ENCODE results near the gene EML5. TPM values are rescaled to one million over a fixed set of nuclear protein-coding genes. Genes with fewer than 3 reads are reported as not detected.

Gene EML5
- total RNA-seq, 1 experiment from 2014 or later: 1.8 TPM

- Histone ChIP-seq H4K20me1 (ENCODE audit: insufficient read depth) (no peaks in the 10 kb centered on the region), H3K9me3 (ENCODE audit: control insufficient read depth in 1 of 2, insufficient read depth in 1 of 2, low read depth in 1 of 2, low read length in 2 of 2) (no peaks in the 10 kb centered on the region), H3K4me2 (ENCODE audit: low read length) (no peak overlapping the region), H3K9me2 (ENCODE audit: insufficient read depth) (no peaks in the 10 kb centered on the region), H2AFZ (ENCODE audit: low read depth, low read length, poor library complexity, severe bottlenecking) (no peak overlapping the region), H3K9ac (ENCODE audit: low read length) (no peak overlapping the region), H3K27ac (ENCODE audit: low read depth, low read length) (no peak overlapping the region), H3K4me3 (replicated peaks in 1 of 2; ENCODE audit: low read depth in 1 of 2, low read length in 2 of 2) (no peak overlapping the region), H3K27me3 (ENCODE audit: insufficient read depth, low read length) (no peaks in the 10 kb centered on the region), H3K4me1 (ENCODE audit: control insufficient read depth in 1 of 2, insufficient read depth in 2 of 2, low read length in 2 of 2) (no peaks in the 10 kb centered on the region), H3K36me3 (ENCODE audit: control insufficient read depth in 1 of 2, insufficient read depth in 2 of 2, low read length in 2 of 2) (no peaks in the 10 kb centered on the region), H3K79me2 (ENCODE audit: insufficient read depth, low read length) (no peaks in the 10 kb centered on the region)
- DNase-seq (ENCODE audit: low read depth, low spot score): no peak
- ChIA-PET RAD21 (ENCODE audit: low non-redundant PET in 1 of 2, low total read pairs in 2 of 2, uncharacterized antibody in 2 of 2, unreplicated experiment in 2 of 2) (no interaction called here), POLR2A (no interaction called here), CTCF (no interaction called here)
- TF ChIP-seq EGR1 (IDR thresholded peaks at IDR 0.05; ENCODE audit: low read depth): no peak
- intact Hi-C loops (cut with micrococcal nuclease): no loop called here
- ATAC-seq: no peak
- BruUV-seq (replicated peaks): no TSS peak
These were observed 109.6 kb downstream of the EML5 start for GRCh38 chr14:88683119-88683518.

- CTCF ChIA-PET: no interaction called here
- POLR2A ChIA-PET: no interaction called here
These were observed 110.1 kb downstream of the EML5 start for GRCh38 chr14:88682495-88683114.

More at GRCh38 chr14:88682495-88683114, 110.1 kb downstream of the EML5 start:
- RAD21 ChIA-PET (ENCODE audit: low non-redundant PET in 1 of 2, low total read pairs in 2 of 2, uncharacterized antibody in 2 of 2, unreplicated experiment in 2 of 2): no interaction called here
- Histone ChIP-seq H4K20me1 (ENCODE audit: insufficient read depth) (no peaks in the 10 kb centered on the region), H3K4me1 (ENCODE audit: control insufficient read depth in 1 of 2, insufficient read depth in 2 of 2, low read length in 2 of 2) (no peaks in the 10 kb centered on the region), H3K9me3 (ENCODE audit: control insufficient read depth in 1 of 2, insufficient read depth in 1 of 2, low read depth in 1 of 2, low read length in 2 of 2) (no peaks in the 10 kb centered on the region), H3K36me3 (ENCODE audit: control insufficient read depth in 1 of 2, insufficient read depth in 2 of 2, low read length in 2 of 2) (no peaks in the 10 kb centered on the region), H3K9ac (ENCODE audit: low read length) (no peak overlapping the region), H3K4me2 (ENCODE audit: low read length) (no peak overlapping the region), H3K27ac (ENCODE audit: low read depth, low read length) (no peak overlapping the region), H3K79me2 (ENCODE audit: insufficient read depth, low read length) (no peaks in the 10 kb centered on the region), H3K9me2 (ENCODE audit: insufficient read depth) (no peaks in the 10 kb centered on the region), H2AFZ (ENCODE audit: low read depth, low read length, poor library complexity, severe bottlenecking) (no peak overlapping the region), H3K27me3 (ENCODE audit: insufficient read depth, low read length) (no peaks in the 10 kb centered on the region), H3K4me3 (replicated peaks in 1 of 2; ENCODE audit: low read depth in 1 of 2, low read length in 2 of 2) (no peak overlapping the region)
- ATAC-seq (no peak), DNase-seq (ENCODE audit: low read depth, low spot score) (no peak)
- intact Hi-C loops (cut with micrococcal nuclease): no loop called here
- TF ChIP-seq RAD21 (IDR thresholded peaks at IDR 0.05; ENCODE audit: low read depth) (no peak), JUND (IDR thresholded peaks at IDR 0.05) (no peak), ELF1 (IDR thresholded peaks at IDR 0.05; ENCODE audit: borderline replicate concordance, low read depth) (no peak), CTCF (IDR thresholded peaks at IDR 0.05 in 2 of 3, conservative IDR thresholded peaks at IDR 0.05 in 1 of 3; ENCODE audit: borderline replicate concordance in 1 of 3, insufficient read depth in 1 of 3, low read depth in 2 of 3, low read length in 2 of 3) (no peak), TCF7L2 (IDR thresholded peaks at IDR 0.05; ENCODE audit: borderline replicate concordance, extremely low read depth, insufficient read depth, insufficient read length) (no peak), ZFX (IDR thresholded peaks at IDR 0.05) (no peak), CBX3 (IDR thresholded peaks at IDR 0.05; ENCODE audit: low read depth) (no peak), CEBPB (IDR thresholded peaks at IDR 0.05; ENCODE audit: low read depth) (no peak), EZH2phosphoT487 (IDR thresholded peaks at IDR 0.05; ENCODE audit: borderline replicate concordance) (no peak)
- TF ChIP-seq, protein P1, sequence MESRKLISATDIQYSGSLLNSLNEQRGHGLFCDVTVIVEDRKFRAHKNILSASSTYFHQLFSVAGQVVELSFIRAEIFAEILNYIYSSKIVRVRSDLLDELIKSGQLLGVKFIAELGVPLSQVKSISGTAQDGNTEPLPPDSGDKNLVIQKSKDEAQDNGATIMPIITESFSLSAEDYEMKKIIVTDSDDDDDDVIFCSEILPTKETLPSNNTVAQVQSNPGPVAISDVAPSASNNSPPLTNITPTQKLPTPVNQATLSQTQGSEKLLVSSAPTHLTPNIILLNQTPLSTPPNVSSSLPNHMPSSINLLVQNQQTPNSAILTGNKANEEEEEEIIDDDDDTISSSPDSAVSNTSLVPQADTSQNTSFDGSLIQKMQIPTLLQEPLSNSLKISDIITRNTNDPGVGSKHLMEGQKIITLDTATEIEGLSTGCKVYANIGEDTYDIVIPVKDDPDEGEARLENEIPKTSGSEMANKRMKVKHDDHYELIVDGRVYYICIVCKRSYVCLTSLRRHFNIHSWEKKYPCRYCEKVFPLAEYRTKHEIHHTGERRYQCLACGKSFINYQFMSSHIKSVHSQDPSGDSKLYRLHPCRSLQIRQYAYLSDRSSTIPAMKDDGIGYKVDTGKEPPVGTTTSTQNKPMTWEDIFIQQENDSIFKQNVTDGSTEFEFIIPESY (IDR thresholded peaks at IDR 0.05; ENCODE audit: extremely low read depth, insufficient replicate concordance, low read length): no peak
- TF ChIP-seq, protein P2, sequence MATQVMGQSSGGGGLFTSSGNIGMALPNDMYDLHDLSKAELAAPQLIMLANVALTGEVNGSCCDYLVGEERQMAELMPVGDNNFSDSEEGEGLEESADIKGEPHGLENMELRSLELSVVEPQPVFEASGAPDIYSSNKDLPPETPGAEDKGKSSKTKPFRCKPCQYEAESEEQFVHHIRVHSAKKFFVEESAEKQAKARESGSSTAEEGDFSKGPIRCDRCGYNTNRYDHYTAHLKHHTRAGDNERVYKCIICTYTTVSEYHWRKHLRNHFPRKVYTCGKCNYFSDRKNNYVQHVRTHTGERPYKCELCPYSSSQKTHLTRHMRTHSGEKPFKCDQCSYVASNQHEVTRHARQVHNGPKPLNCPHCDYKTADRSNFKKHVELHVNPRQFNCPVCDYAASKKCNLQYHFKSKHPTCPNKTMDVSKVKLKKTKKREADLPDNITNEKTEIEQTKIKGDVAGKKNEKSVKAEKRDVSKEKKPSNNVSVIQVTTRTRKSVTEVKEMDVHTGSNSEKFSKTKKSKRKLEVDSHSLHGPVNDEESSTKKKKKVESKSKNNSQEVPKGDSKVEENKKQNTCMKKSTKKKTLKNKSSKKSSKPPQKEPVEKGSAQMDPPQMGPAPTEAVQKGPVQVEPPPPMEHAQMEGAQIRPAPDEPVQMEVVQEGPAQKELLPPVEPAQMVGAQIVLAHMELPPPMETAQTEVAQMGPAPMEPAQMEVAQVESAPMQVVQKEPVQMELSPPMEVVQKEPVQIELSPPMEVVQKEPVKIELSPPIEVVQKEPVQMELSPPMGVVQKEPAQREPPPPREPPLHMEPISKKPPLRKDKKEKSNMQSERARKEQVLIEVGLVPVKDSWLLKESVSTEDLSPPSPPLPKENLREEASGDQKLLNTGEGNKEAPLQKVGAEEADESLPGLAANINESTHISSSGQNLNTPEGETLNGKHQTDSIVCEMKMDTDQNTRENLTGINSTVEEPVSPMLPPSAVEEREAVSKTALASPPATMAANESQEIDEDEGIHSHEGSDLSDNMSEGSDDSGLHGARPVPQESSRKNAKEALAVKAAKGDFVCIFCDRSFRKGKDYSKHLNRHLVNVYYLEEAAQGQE (IDR thresholded peaks at IDR 0.05; ENCODE audit: low read depth): no peak
- no TSS peak for BruUV-seq (replicated peaks)
